Adipose tissue (tissue), 3 donors: ENCODE data around the gene BTBD9. TPM values are rescaled to one million over a fixed set of nuclear protein-coding genes. Genes with fewer than 3 reads are reported as not detected.

Source experiments
- H3K27ac ChIP-seq: one replicate; pipeline ENCODE4 v1.5.1; 2013; ENCODE audit warnings: low read depth, low read length
- WGBS, 3 donors: extraction: QIAGEN DNeasy Blood & Tissue Kit; methylation state at CpG; one replicate each; pipeline ENCODE4 v1.1.7; 2013; 5-methylcytosine and 5-hydroxymethylcytosine counted together
- polyA plus RNA-seq, 3 donors: library from polyadenylated mRNA; stranded (reverse); fragments of 200-250 nt; gene quantifications; one replicate each; pipeline ENCODE4 v1.2.3, GENCODE V29; 2013
- donor health status: healthy with polysubstance abuse.
- donor health status: Bipolar disorder and iron deficiency.
- donor health status: healthy.

BTBD9 gene
- polyA plus RNA-seq, 3 donors: 2.4 to 2.5 (median 2.4) TPM

DNA sequence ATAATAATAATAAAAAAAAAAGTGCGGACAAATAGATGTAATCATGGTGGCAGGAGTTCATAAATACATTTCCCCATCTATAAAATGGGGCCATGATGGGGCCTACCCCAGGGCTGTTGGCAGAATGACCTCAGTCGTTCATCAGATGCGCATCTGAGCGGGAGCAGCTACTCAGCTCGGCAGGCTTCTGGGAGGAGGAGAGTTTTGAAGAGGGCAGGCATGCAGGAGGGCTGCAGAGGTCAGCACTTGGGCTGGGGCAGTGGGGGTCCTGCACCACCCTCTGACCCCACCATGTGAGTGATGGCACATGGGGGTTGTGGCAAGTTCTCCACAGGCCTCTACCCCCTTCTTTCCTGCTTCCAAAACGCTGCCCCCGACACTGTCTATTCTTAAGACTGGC lies 446.7 kb downstream of the BTBD9 start:
- WGBS, 3 donors: 91 to 93% (median 93%) methylated on average over 7 of the region's 7 CpGs
- H3K27ac ChIP-seq: no peak overlapping the region

DNA sequence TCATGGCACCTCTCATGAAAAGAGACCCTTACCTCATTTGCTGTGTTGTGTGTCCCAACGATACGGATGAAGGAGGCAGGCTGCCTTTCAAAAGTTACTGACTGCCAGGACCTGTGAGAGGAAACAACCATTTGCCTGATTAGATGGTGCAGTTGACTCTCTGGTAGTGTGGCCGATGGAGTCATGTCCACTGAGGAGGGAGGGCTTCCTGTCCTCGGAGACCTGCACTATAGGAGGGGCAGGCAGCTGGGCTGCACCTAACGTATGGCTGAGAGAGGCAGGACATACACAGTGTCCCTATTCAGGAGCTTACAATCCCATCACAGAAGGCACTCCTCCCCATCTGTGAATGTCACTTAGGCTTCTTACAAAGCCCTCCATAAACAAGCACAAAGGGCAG lies 447.2 kb downstream of the BTBD9 start:
- H3K27ac ChIP-seq: no peak overlapping the region
- WGBS, 3 donors: 73 to 81% (median 80%) methylated on average over 5 of the region's 5 CpGs

DNA sequence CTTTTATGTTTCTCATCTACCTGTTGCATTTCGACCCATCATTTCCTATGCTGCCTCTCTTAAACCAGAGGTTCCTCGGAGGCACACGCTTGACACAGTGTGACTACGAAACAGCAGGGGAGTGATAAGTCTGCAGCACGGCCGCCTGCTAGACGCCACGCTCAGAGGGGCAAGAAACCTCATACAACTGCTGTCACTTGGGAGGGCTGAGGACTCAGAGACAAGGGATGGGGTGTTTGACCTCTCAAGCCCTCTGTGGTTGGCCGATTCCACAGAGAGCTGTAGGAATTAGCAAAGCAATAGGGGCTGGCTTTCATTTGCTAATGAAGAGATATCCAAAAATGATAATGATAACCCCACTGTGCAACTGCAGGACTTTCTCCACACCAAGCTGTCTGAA lies 447.7 kb downstream of the BTBD9 start:
- no peak overlapping the region for H3K27ac ChIP-seq
- WGBS, 3 donors: 82 to 92% (median 89%) methylated on average over 9 of the region's 9 CpGs

DNA sequence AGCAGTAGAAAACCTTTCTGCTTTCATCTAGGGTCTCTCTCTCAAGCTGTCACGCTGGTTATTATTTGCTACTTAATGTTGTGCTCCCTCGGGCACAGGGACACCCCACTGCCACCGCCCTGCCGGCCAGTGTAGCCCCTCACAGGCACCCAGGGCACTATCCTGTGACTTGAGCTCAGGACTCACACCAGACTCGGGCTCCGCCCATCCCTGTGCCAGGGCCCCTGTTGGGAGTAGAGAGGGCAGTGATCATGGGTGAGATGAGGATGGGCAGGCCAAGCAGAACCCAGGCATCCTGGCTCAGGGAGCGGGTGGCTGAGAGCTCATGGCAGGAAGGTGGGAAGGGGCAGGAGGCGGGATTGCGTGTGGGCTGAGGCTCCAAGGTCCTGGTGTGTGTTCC lies 448.3 kb downstream of the BTBD9 start:
- H3K27ac ChIP-seq: no peak overlapping the region
- 91 to 92% (median 91%) methylated on average over 9 of the region's 9 CpGs for WGBS, 3 donors

DNA sequence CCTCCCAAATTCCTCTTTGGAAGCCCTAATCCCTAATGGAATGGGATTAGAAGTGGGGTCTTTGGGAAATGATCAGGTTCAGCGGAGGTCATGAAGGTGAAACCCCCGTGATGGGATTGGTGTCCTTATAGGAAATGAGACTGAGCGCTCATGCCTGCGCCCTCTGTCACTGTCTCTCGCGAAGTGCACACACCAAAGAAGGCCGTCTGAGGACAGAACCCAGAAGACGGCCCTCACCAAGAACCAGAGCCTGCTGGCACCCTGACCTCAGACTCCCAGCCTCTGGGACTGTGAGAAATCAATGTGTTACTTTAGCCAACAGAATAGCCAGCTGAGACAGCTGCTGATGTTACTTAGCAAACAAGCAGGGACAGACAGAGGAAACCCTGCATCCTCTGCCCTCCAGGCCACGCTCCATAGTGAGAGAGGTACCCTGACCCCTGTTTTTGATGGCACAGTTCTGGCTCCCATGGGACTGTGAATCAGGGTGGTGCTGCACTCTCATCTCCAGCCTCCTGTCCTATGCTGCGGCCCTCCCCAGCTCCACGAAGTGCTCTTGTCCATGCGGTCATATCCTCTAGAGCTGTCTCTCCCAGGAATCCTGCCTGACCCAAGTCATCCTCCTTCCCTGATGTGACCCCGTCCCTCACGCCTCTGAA lies 450.9 kb downstream of the BTBD9 start:
- 95 to 96% (median 96%) methylated on average over 14 of the region's 14 CpGs for WGBS, 3 donors
- H3K27ac ChIP-seq: no peak overlapping the region

DNA sequence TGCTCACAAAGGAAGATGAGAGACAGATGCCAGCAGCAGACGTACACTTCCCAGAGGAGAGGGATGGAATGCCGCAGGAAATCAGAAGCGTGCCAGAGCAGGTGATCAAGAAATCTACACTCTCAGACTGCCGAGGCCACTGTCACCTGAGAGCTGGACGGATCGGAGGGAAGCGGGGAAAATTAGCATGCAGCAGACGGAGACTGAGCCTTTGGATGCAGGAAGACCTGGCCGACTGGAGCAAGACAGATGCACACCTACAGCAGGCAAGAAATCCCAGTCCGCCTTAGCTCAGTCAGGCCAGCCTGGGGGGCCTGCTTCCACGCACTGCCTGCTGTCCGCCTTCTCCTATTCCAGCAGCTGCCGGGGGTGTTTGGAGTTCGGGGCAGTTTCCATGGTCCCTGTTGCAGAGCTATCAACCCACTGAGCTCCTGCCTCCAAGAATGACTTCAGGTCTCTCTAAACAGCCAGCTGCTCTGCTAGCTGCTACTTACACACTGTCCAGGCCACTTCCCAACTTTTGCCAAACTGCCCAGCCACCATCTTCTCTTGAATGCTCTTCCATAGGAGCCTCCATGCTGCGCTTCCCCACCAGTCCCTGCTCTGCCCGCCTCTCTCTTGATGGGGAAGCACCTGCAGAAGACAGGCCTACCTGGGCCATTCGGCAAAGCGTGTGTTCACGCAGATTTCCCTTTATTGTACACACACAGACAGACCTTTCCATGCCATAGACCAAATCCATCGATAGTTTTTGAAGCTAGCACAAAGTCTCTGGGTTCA lies 451.7 kb downstream of the BTBD9 start:
- no peak overlapping the region for H3K27ac ChIP-seq
- WGBS, 3 donors: 93 to 94% (median 94%) methylated on average over 20 of the region's 20 CpGs

DNA sequence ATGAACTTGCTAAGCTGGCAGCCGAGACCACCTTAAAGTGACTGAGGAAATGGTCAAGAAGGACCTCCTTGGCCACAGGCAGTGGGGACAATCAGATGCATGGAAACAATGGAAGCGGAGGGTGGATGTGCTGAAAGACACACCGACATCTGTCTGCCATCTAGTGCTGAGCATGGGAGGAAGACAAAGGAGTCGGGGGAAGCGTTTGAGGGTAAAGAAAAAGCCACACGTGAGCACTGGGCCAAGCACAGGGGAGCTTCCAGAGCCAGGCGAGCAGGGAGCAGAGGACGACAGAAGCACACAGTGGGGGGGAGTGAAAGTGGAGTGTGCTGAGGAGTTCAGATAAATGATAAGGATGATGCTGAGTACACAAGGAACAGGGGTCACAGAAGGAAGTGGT lies 452.4 kb downstream of the BTBD9 start:
- H3K27ac ChIP-seq: no peak overlapping the region
- 78 to 85% (median 83%) methylated on average over 8 of the region's 8 CpGs for WGBS, 3 donors

DNA sequence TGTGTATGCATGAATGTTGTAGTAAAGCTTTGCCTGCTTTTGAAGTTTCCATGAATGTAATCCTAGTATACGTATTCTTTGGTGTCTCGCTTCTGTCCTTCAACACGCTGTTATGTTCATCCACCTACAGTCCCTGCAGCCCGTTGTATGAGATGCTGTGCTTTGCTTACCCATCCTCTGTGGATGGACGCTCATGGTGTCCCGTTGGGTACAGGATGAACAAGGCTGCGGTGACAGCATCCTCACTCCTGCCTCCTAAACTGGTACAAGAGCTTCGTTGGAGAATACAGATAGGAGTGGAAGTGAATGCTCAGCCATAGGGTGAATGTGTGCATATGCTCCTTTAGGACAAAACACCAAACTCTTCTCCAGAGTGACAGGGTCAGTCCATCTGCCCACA lies 454.0 kb downstream of the BTBD9 start:
- WGBS, 3 donors: 94 to 97% (median 96%) methylated on average over 8 of the region's 8 CpGs
- H3K27ac ChIP-seq: no peak overlapping the region

DNA sequence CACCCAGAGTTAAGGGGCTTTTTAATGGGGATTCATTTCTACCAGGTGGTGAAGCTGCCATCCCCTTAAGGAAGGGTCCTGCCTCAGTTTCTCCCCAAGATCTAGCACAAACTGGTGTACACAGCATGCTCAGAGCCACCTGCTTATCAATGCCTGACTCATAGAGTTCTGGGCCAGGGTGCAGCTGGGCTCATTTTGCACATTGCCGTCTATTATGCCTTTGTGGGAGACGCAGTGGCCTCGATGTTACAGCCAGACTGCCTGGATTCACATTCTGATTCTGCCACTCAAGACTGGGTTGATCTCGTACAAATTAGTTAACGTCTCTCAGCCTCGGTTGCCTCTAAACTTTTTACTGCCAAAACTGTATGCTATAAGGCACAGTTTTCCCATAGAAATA lies 454.5 kb downstream of the BTBD9 start:
- 95 to 98% (median 95%) methylated on average over 6 of the region's 6 CpGs for WGBS, 3 donors
- H3K27ac ChIP-seq: no peak overlapping the region

DNA sequence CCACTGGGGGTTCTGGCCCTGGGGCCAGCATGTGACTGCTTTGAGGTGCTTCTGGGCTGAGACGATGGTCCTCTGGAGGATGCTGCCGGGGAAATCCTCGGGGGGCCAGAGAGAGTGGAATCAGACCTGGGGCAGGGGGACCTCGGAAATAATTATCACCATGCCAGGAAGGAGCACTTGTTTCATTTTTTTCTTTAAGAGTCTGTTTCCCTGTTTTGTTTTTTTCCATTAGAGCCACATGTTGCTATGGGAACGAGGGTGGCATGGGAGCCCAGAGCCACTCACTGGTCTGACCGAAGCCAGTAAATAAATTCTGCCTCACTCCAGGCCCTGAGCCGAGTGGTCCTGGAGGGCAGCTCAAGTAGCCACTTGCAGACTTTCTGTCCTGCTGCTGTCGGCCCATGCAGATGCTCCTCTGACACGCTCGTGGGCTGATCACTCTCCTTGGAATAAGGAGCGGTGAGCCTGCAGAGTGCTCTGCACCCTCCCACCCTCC lies 455.1 kb downstream of the BTBD9 start:
- no peak overlapping the region for H3K27ac ChIP-seq
- 84 to 94% (median 87%) methylated on average over 11 of the region's 11 CpGs for WGBS, 3 donors

DNA sequence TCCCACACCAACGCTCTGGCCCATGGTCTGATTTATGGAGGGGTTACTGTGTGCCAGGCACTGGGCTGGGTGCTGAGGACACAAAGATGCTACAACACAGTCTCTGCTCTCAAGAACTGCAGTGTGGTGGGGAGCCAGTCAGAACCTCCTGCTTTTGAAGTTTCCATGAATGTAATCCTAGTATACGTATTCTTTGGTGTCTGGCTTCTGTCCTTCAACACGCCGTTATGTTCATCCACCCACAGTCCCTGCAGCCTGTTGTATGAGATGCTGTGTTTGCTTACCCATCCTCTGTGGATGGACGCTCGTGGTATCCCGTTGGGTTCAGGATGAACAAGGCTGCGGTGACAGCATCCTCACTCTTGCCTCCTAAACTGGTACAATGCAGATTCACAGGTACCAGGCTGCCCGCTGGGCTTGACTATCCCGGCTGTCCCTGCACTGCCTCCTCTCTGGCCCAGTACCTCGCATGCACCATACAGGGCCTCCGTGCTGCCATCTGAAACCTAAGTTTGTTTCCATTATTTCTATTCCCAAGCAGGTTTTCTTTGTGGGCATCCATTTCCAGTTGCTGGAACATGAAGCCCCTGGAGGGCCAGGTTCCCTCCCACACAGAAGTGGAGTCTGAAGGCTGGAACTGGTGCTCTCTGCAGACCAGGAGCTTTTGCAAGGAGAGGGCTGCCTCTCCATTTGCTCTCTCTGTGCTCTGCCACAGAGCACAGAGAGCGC lies 455.7 kb downstream of the BTBD9 start:
- H3K27ac ChIP-seq: no peak overlapping the region
- 83 to 94% (median 92%) methylated on average over 13 of the region's 13 CpGs for WGBS, 3 donors

DNA sequence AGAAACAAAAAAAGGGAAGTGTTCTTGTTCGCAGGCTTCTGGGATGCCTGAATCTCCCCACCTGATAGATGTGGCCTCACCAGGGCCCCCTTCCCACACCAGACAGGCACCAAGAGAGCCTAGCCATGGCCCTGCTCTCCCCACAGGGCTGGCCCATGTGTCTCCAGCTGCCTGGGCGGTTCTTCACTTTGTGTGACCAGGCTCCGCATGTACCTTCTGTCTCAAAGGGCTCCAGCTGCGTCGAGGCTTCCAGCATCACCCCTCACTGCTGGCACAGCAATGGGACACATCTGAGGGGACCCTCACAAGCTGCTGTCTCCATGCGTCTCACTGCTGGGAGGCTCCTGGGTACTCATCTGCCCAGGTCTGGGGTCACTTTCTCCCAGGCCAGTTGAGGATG lies 457.3 kb downstream of the BTBD9 start:
- 89 to 94% (median 93%) methylated on average over 6 of the region's 6 CpGs for WGBS, 3 donors
- no peak overlapping the region for H3K27ac ChIP-seq

DNA sequence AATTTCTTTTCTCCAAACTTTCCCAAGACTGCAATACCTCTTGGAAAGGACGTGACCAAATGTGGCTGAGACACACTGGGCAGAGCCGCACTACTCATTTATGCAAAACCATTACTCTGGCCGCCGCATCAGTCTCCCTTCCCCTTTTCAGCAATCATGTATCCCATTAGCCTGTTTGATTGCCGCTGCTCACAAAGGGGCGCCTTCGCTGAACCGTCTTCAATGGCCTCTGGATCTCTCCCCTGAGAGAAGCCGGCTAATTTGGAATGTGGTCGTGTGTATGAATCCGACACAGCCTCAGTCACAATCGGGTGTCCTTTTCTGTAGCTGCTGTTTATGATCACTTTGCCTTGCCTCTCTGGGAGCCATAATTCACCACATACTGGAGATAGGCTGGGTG lies 459.1 kb downstream of the BTBD9 start:
- 82 to 94% (median 85%) methylated on average over 12 of the region's 12 CpGs for WGBS, 3 donors
- H3K27ac ChIP-seq: no peak overlapping the region

DNA sequence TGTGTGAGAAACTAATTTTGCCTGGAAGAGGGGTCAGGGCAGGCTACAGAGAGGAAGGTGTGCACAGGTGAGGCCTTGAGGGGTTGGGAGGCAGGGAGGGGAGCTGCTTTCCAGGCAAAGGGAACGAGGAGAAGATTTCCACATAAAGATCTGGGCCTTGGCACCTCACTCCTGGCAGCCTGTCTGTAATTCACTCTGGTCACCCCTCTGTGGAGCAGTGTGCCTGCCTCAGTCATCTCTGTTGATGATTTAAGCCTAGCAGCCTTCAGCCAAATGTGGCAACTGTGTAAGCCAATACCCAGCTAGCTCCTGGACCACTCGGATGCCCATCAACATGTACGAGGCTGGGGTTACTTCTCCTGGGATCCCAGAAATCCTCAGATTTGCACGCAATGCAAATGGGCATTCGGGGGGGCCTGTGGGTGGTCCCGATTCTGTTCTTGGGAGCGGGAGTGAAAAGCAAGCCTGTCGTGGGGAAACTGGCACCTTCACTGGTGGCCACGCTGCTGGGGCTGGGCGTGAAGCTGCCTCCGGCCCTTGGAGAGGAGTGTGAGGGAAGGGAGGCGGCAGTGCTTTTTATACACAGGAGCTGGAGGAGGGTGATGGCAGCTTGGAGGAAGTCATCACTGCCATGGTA lies 459.8 kb downstream of the BTBD9 start:
- WGBS, 3 donors: 82 to 94% (median 89%) methylated on average over 12 of the region's 12 CpGs
- H3K27ac ChIP-seq: no peak overlapping the region

DNA sequence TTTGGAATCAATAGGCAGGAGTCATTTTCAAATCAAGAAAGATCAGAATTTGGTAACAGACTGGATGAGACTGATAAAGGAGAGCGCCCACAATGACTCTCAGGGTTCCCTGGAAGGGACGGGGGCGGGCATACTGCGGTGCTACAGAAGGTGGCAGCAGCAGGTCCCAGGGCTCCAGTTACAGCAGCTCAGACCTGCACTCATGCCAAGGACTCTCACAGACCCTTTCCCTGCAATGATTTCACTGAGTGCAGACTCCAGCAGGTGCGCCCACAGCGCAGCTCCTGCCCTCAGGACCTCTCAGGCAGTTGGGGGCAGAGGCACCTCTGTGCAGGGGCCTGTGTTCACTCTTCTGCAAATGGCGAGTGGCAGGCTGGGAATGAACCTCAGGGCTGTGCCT lies 460.4 kb downstream of the BTBD9 start:
- WGBS, 3 donors: 96 to 98% (median 97%) methylated on average over 7 of the region's 7 CpGs
- H3K27ac ChIP-seq: no peak overlapping the region

DNA sequence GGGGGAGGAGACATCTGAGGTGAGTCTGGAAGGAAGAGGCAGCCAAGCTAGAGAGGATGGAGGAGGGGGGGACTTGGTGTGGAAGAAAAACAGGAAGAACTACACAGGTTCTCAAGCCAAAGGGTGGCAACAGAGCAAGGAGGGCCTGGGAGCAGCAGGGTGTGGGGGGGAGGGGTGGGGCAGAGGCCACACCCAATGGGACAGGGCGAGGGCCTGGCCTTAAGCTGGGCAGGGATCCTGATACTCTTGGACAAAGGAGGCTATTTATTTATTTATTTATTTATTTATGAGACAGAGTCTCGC lies 461.2 kb downstream of the BTBD9 start:
- no peak overlapping the region for H3K27ac ChIP-seq
- WGBS, 3 donors: 87 to 97% (median 91%) methylated on average over 2 of the region's 2 CpGs

DNA sequence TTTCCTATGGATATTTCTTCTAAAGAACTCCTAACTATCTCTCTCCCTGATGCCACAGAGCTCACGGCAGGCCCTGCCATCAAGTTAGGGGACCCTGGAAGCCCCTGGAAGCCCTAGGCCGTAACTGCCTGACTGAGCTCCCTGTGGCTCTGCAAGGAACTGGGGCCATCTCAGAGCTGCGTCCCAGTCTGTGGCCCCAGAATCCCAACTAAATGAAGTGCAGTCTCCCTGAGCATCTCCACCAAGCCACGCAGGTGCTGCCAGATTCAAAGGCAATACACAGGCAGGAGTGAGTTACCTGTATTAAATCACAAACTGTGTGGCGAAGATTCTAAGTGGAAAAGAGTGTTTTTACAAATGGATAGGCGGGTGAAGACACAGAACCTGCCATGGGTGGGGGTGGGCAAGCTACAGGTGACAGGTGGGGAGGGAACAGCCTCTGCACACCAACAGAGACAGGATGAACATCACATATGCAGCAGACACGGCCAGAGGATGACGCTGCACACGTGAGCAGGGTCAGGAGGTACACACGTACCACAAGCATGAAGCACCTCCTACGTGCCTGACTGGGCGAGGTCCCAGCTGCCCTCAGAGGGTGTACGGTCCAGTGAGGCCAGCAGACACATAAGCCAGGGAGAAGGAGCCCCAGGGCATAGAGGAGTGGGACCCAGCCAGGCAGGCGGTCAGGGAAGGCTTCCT lies 461.7 kb downstream of the BTBD9 start:
- no peak overlapping the region for H3K27ac ChIP-seq
- WGBS, 3 donors: 84 to 93% (median 93%) methylated on average over 14 of the region's 14 CpGs
